SK-N-SH (cell line): ENCODE data around the gene ARHGAP5. TPM values are rescaled to one million over a fixed set of nuclear protein-coding genes. Genes with fewer than 3 reads are reported as not detected.

ENCODE experiments used
- CTCF ChIA-PET: fragments of 300-600, 350-600 bp; formaldehyde crosslinking; extraction: SDS; loops from one replicate; lab custom pipeline; 2021; lab: Yijun Ruan, JAX
- POLR2A ChIA-PET: fragments of 350-600 bp; sonication (Branson Sonifier 250); formaldehyde crosslinking; extraction: SDS; loops from one replicate; lab custom pipeline; 2020; ENCODE audit warnings: antibody characterized with exemption, inconsistent platforms; lab: Yijun Ruan, JAX
- DNase-seq: peaks from one replicate; pipeline ENCODE4 v3.0.0; 2012
- H2AFZ ChIP-seq: fragments of 200-600 bp; sonication (generic); 2 replicates; pipeline ENCODE4 v1.8.1; 2016; ENCODE audit warnings: antibody characterized with exemption, mild to moderate bottlenecking, low read depth
- H3F3A ChIP-seq: fragments of 200-600 bp; sonication (generic); replicated peaks from 2 replicates; pipeline ENCODE3; 2016; ENCODE audit warnings: antibody characterized with exemption, mild to moderate bottlenecking; ENCODE audit not compliant: insufficient read depth
- H3K27ac ChIP-seq, 2 experiments: fragments of 200-500 bp in 1 of 2; fragments of 200-600 bp in 1 of 2; sonication (Bioruptor generic) in 1 of 2; sonication (generic), shearing (Covaris generic) in 1 of 2; 2 replicates each; pipeline versions ENCODE4 v1.5.1 to v1.6.1; 2014 to 2016; ENCODE audit warnings: low read depth in 2 of 2, inconsistent platforms in 1 of 2, low read length in 1 of 2, mild to moderate bottlenecking in 1 of 2, mixed read lengths in 1 of 2
- H3K27me3 ChIP-seq: fragments of 200-600 bp; sonication (generic), shearing (Covaris generic); 2 replicates; pipeline ENCODE4 v1.6.1; 2016; ENCODE audit warnings: mixed run types; ENCODE audit not compliant: insufficient read depth
- H3K36me3 ChIP-seq, 2 experiments: fragments of 200-500 bp in 1 of 2; fragments of 200-600 bp in 1 of 2; sonication (Bioruptor generic) in 1 of 2; sonication (generic) in 1 of 2; replicated peaks in 1 of 2; 2 replicates each; pipeline versions ENCODE3 to v1.5.1; 2014 to 2016; ENCODE audit warnings: low read length in 1 of 2, mild to moderate bottlenecking in 1 of 2; ENCODE audit not compliant: insufficient read depth in 2 of 2, control insufficient read depth in 1 of 2
- H3K4me1 ChIP-seq, 2 experiments: fragments of 200-500 bp in 1 of 2; fragments of 200-600 bp in 1 of 2; sonication (Bioruptor generic) in 1 of 2; sonication (generic), shearing (Covaris generic) in 1 of 2; 2 replicates each; pipeline versions ENCODE4 v1.5.1 to v1.6.1; 2014 to 2016; ENCODE audit warnings: low read depth in 1 of 2, low read length in 1 of 2, mixed run types in 1 of 2; ENCODE audit not compliant: insufficient read depth in 2 of 2, control insufficient read depth in 1 of 2
- H3K4me2 ChIP-seq: fragments of 200-600 bp; sonication (generic), shearing (Covaris generic); 2 replicates; pipeline ENCODE4 v1.6.1; 2017; ENCODE audit warnings: mixed run types
- H3K4me3 ChIP-seq, 2 experiments: fragments of 200-500 bp in 1 of 2; fragments of 200-600 bp in 1 of 2; sonication (Bioruptor generic) in 1 of 2; sonication (generic), shearing (Covaris generic) in 1 of 2; 2 replicates each; pipeline versions ENCODE4 v1.5.1 to v1.8.1; 2014 to 2016; ENCODE audit warnings: low read depth in 2 of 2, inconsistent platforms in 1 of 2, low read length in 1 of 2, mild to moderate bottlenecking in 1 of 2, mixed read lengths in 1 of 2, moderate library complexity in 1 of 2
- H3K79me2 ChIP-seq: fragments of 200-600 bp; sonication (generic); 2 replicates; pipeline ENCODE4 v1.8.1; 2017; ENCODE audit warnings: mild to moderate bottlenecking; ENCODE audit not compliant: insufficient read depth
- H3K9ac ChIP-seq: fragments of 200-600 bp; sonication (generic); 2 replicates; pipeline ENCODE4 v1.6.1; 2017; ENCODE audit warnings: mixed run types
- H3K9me2 ChIP-seq: fragments of 200-600 bp; sonication (generic); 2 replicates; pipeline ENCODE4 v1.6.1; 2017; ENCODE audit warnings: mixed run types
- H3K9me3 ChIP-seq: fragments of 200-600 bp; sonication (generic); 2 replicates; pipeline ENCODE4 v1.6.1; 2017; ENCODE audit warnings: mixed run types, mild to moderate bottlenecking, moderate library complexity
- H4K20me1 ChIP-seq: fragments of 200-600 bp; sonication (generic); 2 replicates; pipeline ENCODE4 v1.6.1; 2017; ENCODE audit warnings: mild to moderate bottlenecking, mixed run types; ENCODE audit not compliant: insufficient read depth
- ELF1 ChIP-seq: IDR thresholded peaks from 2 replicates; pipeline ENCODE4 v1.4.0; 2012
- EP300 ChIP-seq, 2 experiments: IDR thresholded peaks; 2 replicates each; pipeline versions ENCODE4 v1.4.0 to v1.6.1; 2012; ENCODE audit warnings: borderline replicate concordance in 1 of 2, low read depth in 1 of 2, low read length in 1 of 2
- FOSL2 ChIP-seq: IDR thresholded peaks from 2 replicates; pipeline ENCODE4 v1.4.0; 2012; ENCODE audit warnings: low read depth, mild to moderate bottlenecking, moderate library complexity, borderline replicate concordance
- FOXM1 ChIP-seq: IDR thresholded peaks from 2 replicates; pipeline ENCODE4 v1.4.0; 2012; ENCODE audit warnings: low read depth, mild to moderate bottlenecking
- GATA2 ChIP-seq: sonication (generic); formaldehyde crosslinking; IDR thresholded peaks from 2 replicates; pipeline ENCODE4 v1.5.0; 2020; ENCODE audit warnings: mild to moderate bottlenecking, missing genetic modification reagents
- JUND ChIP-seq: IDR thresholded peaks from 2 replicates; pipeline ENCODE4 v1.4.0; 2012
- MXI1 ChIP-seq: IDR thresholded peaks from 2 replicates; pipeline ENCODE4 v1.6.1; 2012; ENCODE audit warnings: mild to moderate bottlenecking, low read depth, low read length, improper control_type of control experiment
- NFIC ChIP-seq: IDR thresholded peaks from 2 replicates; pipeline ENCODE4 v1.4.0; 2012; ENCODE audit warnings: borderline replicate concordance
- NRF1 ChIP-seq: IDR thresholded peaks from 2 replicates; pipeline ENCODE4 v1.6.1; 2012; ENCODE audit warnings: low read depth, mild to moderate bottlenecking, low read length
- RCOR1 ChIP-seq: fragments of 150-350 bp; IDR thresholded peaks from 2 replicates; pipeline ENCODE4 v1.6.1; 2017; ENCODE audit warnings: antibody characterized with exemption, low read length
- RXRA ChIP-seq: IDR thresholded peaks from 2 replicates; pipeline ENCODE4 v1.4.0; 2012; ENCODE audit warnings: low read depth, mild to moderate bottlenecking, borderline replicate concordance
- TAF1 ChIP-seq: IDR thresholded peaks from 2 replicates; pipeline ENCODE4 v1.6.1; 2012; ENCODE audit warnings: low read depth, mild to moderate bottlenecking, low read length, moderate library complexity, borderline replicate concordance
- TCF12 ChIP-seq: IDR thresholded peaks from 2 replicates; pipeline ENCODE4 v1.4.0; 2012
- TEAD4 ChIP-seq: IDR thresholded peaks from 2 replicates; pipeline ENCODE4 v1.4.0; 2012; ENCODE audit warnings: mild to moderate bottlenecking, borderline replicate concordance; ENCODE audit not compliant: insufficient read depth
- USF1 ChIP-seq: IDR thresholded peaks from 2 replicates; pipeline ENCODE4 v1.4.0; 2012; ENCODE audit warnings: low read depth, borderline replicate concordance
- ZBTB33 ChIP-seq: IDR thresholded peaks from 2 replicates; pipeline ENCODE4 v1.4.0; 2012; ENCODE audit warnings: low read depth, borderline replicate concordance
- WGBS: methylation state at CpG from one replicate; pipeline ENCODE4 v1.1.6; 2017; ENCODE audit warnings: low lambda C conversion rate; 5-methylcytosine and 5-hydroxymethylcytosine counted together
- polyA plus RNA-seq, 3 experiments: library from polyadenylated mRNA; depleted of rRNA; stranded (reverse); fragments of >200 nt; gene quantifications; 2 replicates each; pipeline ENCODE4 v1.2.3, GENCODE V29; 2012
- TF ChIP-seq, protein P1 (sequence below): IDR thresholded peaks from 2 replicates; pipeline ENCODE4 v1.4.0; 2012; ENCODE audit warnings: low read depth

The ARHGAP5 gene
- polyA plus RNA-seq, 1 of the 3 experiments (the other 2 are of a cell fraction) = 7.2 TPM

- H4K20me1 ChIP-seq = peaks cover 30% of the 10 kb centered on the region
- no peak overlapping the region for H3K4me2 ChIP-seq
- TF ChIP-seq ZBTB33 (no peak), TAF1 (no peak), NRF1 (no peak), JUND (no peak), RCOR1 (no peak), TEAD4 (no peak), MXI1 (no peak), ELF1 (no peak), USF1 (no peak), FOSL2 (no peak), NFIC (no peak), TCF12 (no peak), RXRA (no peak)
- TF ChIP-seq, protein P1, sequence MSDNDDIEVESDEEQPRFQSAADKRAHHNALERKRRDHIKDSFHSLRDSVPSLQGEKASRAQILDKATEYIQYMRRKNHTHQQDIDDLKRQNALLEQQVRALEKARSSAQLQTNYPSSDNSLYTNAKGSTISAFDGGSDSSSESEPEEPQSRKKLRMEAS = no peak
- TF ChIP-seq, all 33 proteins: peak for 0
- H3K9me3 ChIP-seq = 0 out of 2 replicates have a peak, but pooled peaks cover 4% of the 10 kb centered on the region
- H3K4me3 ChIP-seq = no peak overlapping the region
- H3K4me1 ChIP-seq = peaks cover 0 to 13% of the 10 kb centered on the region in 2 experiments; a peak in 1 of 4 replicates
- ChIA-PET POLR2A (no interaction called here), CTCF (no interaction called here)
- H3K9me2 ChIP-seq = no peaks in the 10 kb centered on the region
- peaks cover 7 to 73% of the 10 kb centered on the region in 2 experiments for H3K36me3 ChIP-seq
- 93% methylated on average over 2 of the region's 2 CpGs for WGBS
- peaks cover 97% of the 10 kb centered on the region for H3K79me2 ChIP-seq
- no peak for DNase-seq
- no peak overlapping the region for H3K27ac ChIP-seq
- no peak overlapping the region for H2AFZ ChIP-seq
- no peak overlapping the region for H3K9ac ChIP-seq
- peaks cover 27% of the 10 kb centered on the region for H3F3A ChIP-seq
- H3K27me3 ChIP-seq = no peaks in the 10 kb centered on the region
These were observed 59.1 kb downstream of the ARHGAP5 start for GRCh38 chr14:32136027-32136825.

- H3K36me3 ChIP-seq = peaks cover 12 to 80% of the 10 kb centered on the region in 2 experiments
- H4K20me1 ChIP-seq = peaks cover 33% of the 10 kb centered on the region
- DNase-seq = no peak
- H3K4me1 ChIP-seq = peaks cover 0 to 13% of the 10 kb centered on the region in 2 experiments; a peak in 1 of 4 replicates
- H3K79me2 ChIP-seq = peaks cover 97% of the 10 kb centered on the region
- peaks cover 27% of the 10 kb centered on the region for H3F3A ChIP-seq
- ChIA-PET CTCF (no interaction called here), POLR2A (no interaction called here)
- WGBS = 98% methylated on average over 4 of the region's 4 CpGs
- H3K4me2 ChIP-seq = no peak overlapping the region
- H3K27ac ChIP-seq = no peak overlapping the region
- peaks cover 4% of the 10 kb centered on the region; the same call in 1 of the 2 replicates for H3K9me3 ChIP-seq
- H2AFZ ChIP-seq = no peak overlapping the region
- H3K27me3 ChIP-seq = no peaks in the 10 kb centered on the region
- no peak overlapping the region for H3K4me3 ChIP-seq
- H3K9me2 ChIP-seq = no peaks in the 10 kb centered on the region
- TF ChIP-seq TAF1 = no peak
- TF ChIP-seq FOXM1 = no peak
- no peak for TF ChIP-seq GATA2 (CRISPR knock-in tag)
- no peak for TF ChIP-seq EP300 (IDR thresholded peaks at IDR 0.05; ENCODE audit: borderline replicate concordance in 1 of 2, low read depth in 1 of 2, low read length in 1 of 2)
- H3K9ac ChIP-seq = no peak overlapping the region
These were observed 60.2 kb downstream of the ARHGAP5 start for GRCh38 chr14:32137313-32137712.
